Kidney (tissue), 14 donors: Measurements from ENCODE around the gene LDB3. TPM values are rescaled to one million over a fixed set of nuclear protein-coding genes. Genes with fewer than 3 reads are reported as not detected.

Experiments
- DNase-seq, 5 donors: peaks; one replicate each; pipeline ENCODE4 v3.0.0-alpha.2; 2013 to 2020
- FAIRE-seq: peaks from 2 replicates; lab custom pipeline; 2012; peaks lifted over from hg19 to GRCh38; lab: Jason Lieb, UNC
- H3K27ac ChIP-seq, 2 donors: one replicate each; pipeline ENCODE4 v1.7.0; 2013; ENCODE audit warnings: low read depth in 2 of 2, low read length in 2 of 2, inconsistent platforms in 1 of 2
- H3K27me3 ChIP-seq: one replicate; pipeline ENCODE4 v1.7.1; 2013; ENCODE audit warnings: low read length, inconsistent platforms; ENCODE audit not compliant: control insufficient read depth, insufficient read depth
- H3K36me3 ChIP-seq, 3 donors: one replicate each; pipeline versions ENCODE4 v1.7.0 to v1.7.1; 2013; ENCODE audit warnings: low read length in 3 of 3, control low read depth in 1 of 3, inconsistent platforms in 1 of 3; ENCODE audit not compliant: insufficient read depth in 3 of 3, control insufficient read depth in 2 of 3
- H3K4me1 ChIP-seq, 3 donors: one replicate each; pipeline versions ENCODE4 v1.7.0 to v1.7.1; 2013; ENCODE audit warnings: low read length in 3 of 3, inconsistent platforms in 1 of 3, low read depth in 1 of 3; ENCODE audit not compliant: control insufficient read depth in 2 of 3, insufficient read depth in 2 of 3
- H3K4me3 ChIP-seq, 3 donors: one replicate each; pipeline versions ENCODE4 v1.7.0 to v1.8.1; 2013; ENCODE audit warnings: low read length in 3 of 3, control low read depth in 1 of 3, inconsistent platforms in 1 of 3
- H3K9ac ChIP-seq, 3 donors: one replicate each; pipeline versions ENCODE4 v1.7.0 to v1.7.1; 2013; ENCODE audit warnings: low read length in 3 of 3, control low read depth in 1 of 3, inconsistent platforms in 1 of 3
- H3K9me3 ChIP-seq, 3 donors: one replicate each; pipeline versions ENCODE4 v1.7.0 to v1.7.1; 2013; ENCODE audit warnings: low read length in 3 of 3, control low read depth in 1 of 3, inconsistent platforms in 1 of 3; ENCODE audit not compliant: control insufficient read depth in 2 of 3, insufficient read depth in 1 of 3
- CTCF ChIP-seq: IDR thresholded peaks from 3 replicates; pipeline ENCODE4 v1.5.1; 2012; ENCODE audit warnings: mild to moderate bottlenecking, moderate library complexity, borderline replicate concordance; ENCODE audit not compliant: insufficient read depth; ENCODE audit errors: extremely low read depth
- intact Hi-C: fragments of 100-400 bp; cut with DNase I; formaldehyde crosslinking; loops from one replicate; pipeline ENCODE4 v1.11.1; 2022
- polyA plus RNA-seq: library from polyadenylated mRNA; stranded (reverse); fragments of 350-450 nt; fragmentation: Illumina TruSeq; extraction: RNeasy Lipid Tissue Mini Kit (QIAGEN cat#74804); gene quantifications from one replicate; pipeline ENCODE4 v1.2.3, GENCODE V29; 2014; ENCODE audit warnings: low read depth, low replicate concordance; ENCODE audit not compliant: insufficient read depth
- total RNA-seq: library from RNA; stranded (reverse); fragmentation: NEBNext Ultra II Directional; extraction: Animal tissue kit (Norgen Biotek cat#: 25700); gene quantifications from one replicate; pipeline ENCODE4 v1.2.1, GENCODE V29; 2021
- donor health status: control.
- donor health status: control.
- donor health status: control.
- donor health status: control.
- donor health status: control.
- donor health status: DM: yes; HTN: yes; CAD: no.
- donor health status: Normal renal cell carcinoma (clear cell type).

The LDB3 gene
- total and polyA plus RNA-seq, 2 donors from 2014 or later: 3.3 to 7.7 TPM

- intact Hi-C loops: loop anchor here (5.0 kb wide), 1 partner anchor 212 kb away; no protein-coding TSS in a partner anchor
Observed at GRCh38 chr10:86690231-86690630, 21.9 kb downstream of the LDB3 start.

GRCh38 chr10:86690657-86691084 lies 22.4 kb downstream of the LDB3 start:
- Histone ChIP-seq H3K27me3 (no peaks in the 10 kb centered on the region), H3K4me3 (no peak overlapping the region), H3K9ac (no peak overlapping the region), H3K4me1 (peaks cover 0 to 11% (median 0%) of the 10 kb centered on the region in 3 donors), H3K9me3 (no peaks in the 10 kb centered on the region), H3K27ac (no peak overlapping the region), H3K36me3 (no peaks in the 10 kb centered on the region)
- FAIRE-seq: no peak
- TF ChIP-seq CTCF: no peak
- intact Hi-C loops: loop anchor here (5.0 kb wide), 1 partner anchor 212 kb away; no protein-coding TSS in a partner anchor
- DNase-seq: no peak

More at GRCh38 chr10:86690231-86690630, 21.9 kb downstream of the LDB3 start:
- H3K4me3 ChIP-seq: no peak overlapping the region
- no peaks in the 10 kb centered on the region for H3K27me3 ChIP-seq
- no peaks in the 10 kb centered on the region for H3K36me3 ChIP-seq
- H3K4me1 ChIP-seq: peaks cover 0 to 11% (median 0%) of the 10 kb centered on the region in 3 donors
- FAIRE-seq (no peak), DNase-seq (no peak)
- no peak overlapping the region for H3K9ac ChIP-seq
- no peak overlapping the region for H3K27ac ChIP-seq
- no peaks in the 10 kb centered on the region for H3K9me3 ChIP-seq
- TF ChIP-seq CTCF: no peak

DNA sequence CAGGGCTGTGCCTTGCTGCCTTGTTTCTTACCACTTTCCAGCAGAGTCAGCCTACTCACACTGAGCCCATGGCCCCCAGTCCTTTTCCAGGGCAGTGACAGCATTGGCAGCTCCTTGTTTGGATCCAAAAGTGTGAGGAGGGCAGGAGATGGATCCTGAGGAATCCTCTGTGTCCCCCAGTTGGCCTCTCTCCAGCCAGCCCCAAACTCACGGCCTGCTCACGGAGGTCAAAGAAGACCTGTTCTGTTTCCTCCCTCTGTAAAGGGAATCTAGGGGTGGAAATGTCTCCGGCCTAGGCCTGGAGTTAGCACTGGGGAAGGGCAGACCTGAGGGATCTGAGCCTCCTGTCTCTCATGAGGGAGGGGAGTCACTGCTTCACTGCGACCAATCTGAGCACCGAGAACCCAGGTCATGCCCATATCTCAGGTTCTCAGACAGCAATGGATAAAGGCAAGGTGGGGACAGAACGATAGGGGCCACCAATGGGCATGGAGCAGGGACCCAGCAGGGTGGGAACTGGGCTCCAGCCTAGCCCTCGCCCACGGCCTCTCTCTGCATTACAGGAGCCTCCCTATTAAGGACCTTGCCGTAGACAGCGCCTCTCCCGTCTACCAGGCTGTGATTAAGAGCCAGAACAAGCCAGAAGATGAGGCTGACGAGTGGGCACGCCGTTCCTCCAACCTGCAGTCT lies 23.2 kb downstream of the LDB3 start:
- H3K4me3 ChIP-seq: no peak overlapping the region
- peaks cover 0 to 11% (median 0%) of the 10 kb centered on the region in 3 donors for H3K4me1 ChIP-seq
- H3K9ac ChIP-seq: no peak overlapping the region
- FAIRE-seq: no peak
- no peak for TF ChIP-seq CTCF
- no peak overlapping the region for H3K27ac ChIP-seq
- no peaks in the 10 kb centered on the region for H3K27me3 ChIP-seq
- H3K9me3 ChIP-seq: no peaks in the 10 kb centered on the region
- intact Hi-C loops: loop anchor here (5.0 kb wide), 1 partner anchor 211 kb away; no protein-coding TSS in a partner anchor
- DNase-seq: no peak
- no peaks in the 10 kb centered on the region for H3K36me3 ChIP-seq
